ENCODE data around the gene PPP1CA.

The PPP1CA gene

GRCh38 chr11:67400942-67401494, 640 bp downstream of the PPP1CA start:
- DNase-seq: no peak

- no peak for DNase-seq
These were observed 1.3 kb downstream of the PPP1CA start for GRCh38 chr11:67400251-67400941.

GRCh38 chr11:67398661-67399563, 2.7 kb downstream of the PPP1CA start:
- no peak for DNase-seq

- DNase-seq: no peak
These were observed 3.5 kb downstream of the PPP1CA start for GRCh38 chr11:67397986-67398660.

GRCh38 chr11:67397536-67397935, 4.1 kb downstream of the PPP1CA start:
- no peak for DNase-seq

- no peak for DNase-seq
These were observed 4.9 kb downstream of the PPP1CA start for GRCh38 chr11:67396587-67397389.

GRCh38 chr11:67396259-67396581, 5.4 kb downstream of the PPP1CA start:
- no peak for DNase-seq

- DNase-seq: no peak
These were observed 6.0 kb downstream of the PPP1CA start for GRCh38 chr11:67395555-67396258.

GRCh38 chr11:67393990-67394389, 7.7 kb downstream of the PPP1CA start:
- no peak for DNase-seq

- no peak for DNase-seq
These were observed 8.2 kb downstream of the PPP1CA start for GRCh38 chr11:67393437-67393836.

GRCh38 chr11:67392183-67392715, 9.4 kb downstream of the PPP1CA start:
- no peak for DNase-seq

- DNase-seq: peak; percentile 83
These were observed 10.1 kb downstream of the PPP1CA start, which contains the start of gene RAD9A for GRCh38 chr11:67391304-67392182. TSS of gene RAD9A (plus strand) at chr11:67391986. CDS start at chr11:67392045, 59 bp downstream.

- no peak for DNase-seq
These were observed 10.7 kb downstream of the PPP1CA start for GRCh38 chr11:67390947-67391303.

- DNase-seq: no peak
These were observed 12.2 kb downstream of the PPP1CA start for GRCh38 chr11:67389477-67389876.

GRCh38 chr11:67387518-67387917, 14.1 kb downstream of the PPP1CA start:
- DNase-seq: no peak

GRCh38 chr11:67387069-67387468, 14.6 kb downstream of the PPP1CA start:
- DNase-seq: no peak

- peak; percentile 53 for DNase-seq
These were observed 16.7 kb downstream of the PPP1CA start for GRCh38 chr11:67384851-67385366.

- DNase-seq: peak; percentile 65
These were observed 19.2 kb downstream of the PPP1CA start for GRCh38 chr11:67382276-67383136.
